NCI-H1092 (cell line): ENCODE measurements around the gene LMO2.
"Not testable (repeated sequence)": the region's sequence is repeated elsewhere in the genome, so short reads cannot be mapped to it uniquely, and the experiment has no call there.

Experiments used
- DNase-seq: peaks from one replicate; lab custom pipeline; 2025; lab: John Stamatoyannopoulos, UW

The LMO2 gene

DNA sequence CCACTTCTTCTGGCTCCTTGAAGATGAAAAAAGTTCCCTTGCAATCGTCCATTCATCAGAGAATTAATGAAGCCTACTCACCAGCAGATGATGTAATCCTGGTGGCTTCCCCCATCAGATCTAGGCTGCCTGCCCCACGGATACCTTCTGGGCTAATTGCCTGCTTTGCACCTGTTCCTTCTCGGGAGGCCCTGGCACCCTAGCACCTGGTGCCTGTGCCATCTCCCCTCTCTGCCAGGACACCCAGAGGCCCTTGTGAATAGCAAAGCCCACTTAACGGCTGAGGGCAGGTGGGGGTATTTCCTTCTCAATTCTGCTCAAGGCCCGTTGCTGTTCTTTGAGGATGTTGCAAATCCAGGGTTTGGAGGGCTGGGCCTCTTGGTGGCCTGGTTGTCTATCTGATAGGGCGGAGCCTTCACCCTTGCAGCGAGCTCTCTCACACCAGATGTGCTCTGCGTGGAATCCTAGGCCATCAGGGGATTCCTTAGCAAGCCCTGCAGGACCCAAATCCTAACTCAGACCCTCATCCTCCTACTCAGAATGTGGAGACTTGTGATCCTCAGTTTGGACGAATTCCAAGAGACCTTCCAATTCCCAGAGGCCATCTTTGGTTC, at the start of gene LMO2:
TSS of gene LMO2 (minus strand) at position 363 of the 614 bp plus-strand sequence. CDS start 22,360 bp downstream, outside the sequence.
- peak; percentile 56 for DNase-seq

DNA sequence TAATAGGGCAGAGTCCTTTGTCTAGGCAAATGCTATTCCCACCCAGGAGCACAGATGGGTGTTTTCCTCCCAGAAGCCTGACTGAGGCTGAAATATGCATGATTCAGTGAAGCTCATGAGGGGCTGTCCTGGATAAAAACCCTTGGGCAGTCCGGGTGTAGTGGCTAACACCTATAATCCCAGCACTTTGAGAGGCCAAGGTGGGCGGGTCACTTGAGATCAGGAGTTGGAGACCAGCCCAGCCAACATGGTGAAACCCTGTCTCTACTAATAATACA, 48.6 kb upstream of the LMO2 start:
- DNase-seq = no peak

DNA sequence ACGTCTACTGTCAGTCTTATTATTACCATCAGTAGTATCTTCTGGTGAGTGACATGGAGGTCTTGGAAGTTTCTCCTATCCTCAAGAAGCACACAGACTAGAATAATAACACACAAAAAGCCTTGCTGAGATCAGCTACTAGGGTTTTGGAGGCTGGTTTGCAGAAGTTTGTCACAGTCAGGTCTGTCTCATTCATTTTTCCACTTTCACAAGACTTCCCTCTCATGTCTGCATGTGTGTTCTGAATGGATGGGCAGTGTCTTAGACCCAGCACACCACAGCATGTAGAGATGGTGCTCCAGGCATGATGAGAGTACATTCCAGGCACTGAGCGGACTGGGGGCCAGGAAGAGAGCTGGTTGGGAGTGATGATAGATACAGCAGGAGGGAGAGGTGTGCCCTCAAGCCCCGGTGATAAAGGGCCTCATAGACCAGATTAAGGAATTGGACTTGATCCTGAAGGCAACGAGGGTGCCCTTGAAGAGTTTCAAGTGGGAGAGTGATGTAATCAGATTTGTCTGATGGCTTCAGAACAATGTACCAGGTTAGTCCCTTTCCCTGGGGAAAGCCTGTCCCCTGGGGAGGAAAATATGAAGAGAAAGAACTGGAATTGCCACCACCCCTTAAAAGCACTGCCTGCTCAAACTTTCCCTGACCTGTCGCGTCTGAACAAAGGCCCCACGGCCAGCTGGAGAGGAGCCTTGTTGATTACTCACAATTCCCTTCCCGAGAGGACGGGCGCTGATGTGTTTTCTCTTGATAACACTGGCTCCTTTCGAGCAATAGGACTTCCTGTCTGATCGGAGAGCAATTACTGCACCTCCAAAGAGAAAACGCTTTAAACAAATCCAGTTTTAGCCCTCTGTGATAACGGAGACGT, 45.1 kb upstream of the LMO2 start:
- DNase-seq = no peak

DNA sequence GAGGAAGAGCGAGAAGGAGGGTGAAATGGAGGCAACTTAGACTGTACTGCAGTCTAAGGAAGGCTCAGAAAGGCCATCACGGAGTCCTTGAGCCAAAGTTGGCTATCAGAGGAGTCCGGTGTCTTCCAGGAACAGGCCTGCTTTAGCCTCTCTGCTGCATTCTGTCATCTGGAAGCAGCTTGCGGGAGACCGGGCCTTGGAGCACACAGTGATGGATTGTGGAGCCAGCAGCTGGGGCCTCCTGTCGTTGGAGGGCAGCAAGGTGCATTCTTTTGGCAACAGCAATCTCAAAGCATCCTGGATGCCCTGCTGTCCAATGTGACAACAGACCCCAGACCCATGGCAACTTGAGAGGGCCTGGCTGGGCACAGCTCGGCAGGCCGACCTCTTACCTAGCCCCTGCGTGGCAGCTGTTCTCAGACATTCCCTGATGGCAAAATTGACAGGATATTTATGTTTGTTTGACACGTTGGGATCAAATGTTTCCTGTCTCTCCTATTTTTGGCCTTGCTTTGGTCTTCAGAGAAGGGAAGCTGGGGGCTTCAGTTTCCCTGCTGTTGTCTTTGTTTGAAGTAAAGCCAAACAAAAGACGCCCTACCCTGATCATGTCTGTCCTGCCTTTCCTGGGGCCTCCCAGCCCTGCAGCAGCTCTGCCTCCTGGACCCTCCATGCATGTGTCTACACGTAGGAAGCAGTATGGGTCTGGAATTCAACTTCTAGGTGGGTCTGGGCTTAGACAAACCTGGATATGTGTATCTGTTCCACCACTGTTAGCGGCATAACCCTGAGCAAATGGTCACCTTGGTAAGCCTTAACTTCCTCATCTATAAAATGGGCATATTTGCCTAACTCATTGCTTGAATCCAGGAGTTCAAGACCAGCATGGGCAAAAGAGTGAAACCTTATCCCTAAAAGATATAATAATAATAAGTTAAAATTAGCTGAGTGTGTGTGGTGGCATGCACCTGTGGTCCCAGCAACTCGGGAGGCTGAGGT, 43.9 kb upstream of the LMO2 start:
- DNase-seq = no peak

DNA sequence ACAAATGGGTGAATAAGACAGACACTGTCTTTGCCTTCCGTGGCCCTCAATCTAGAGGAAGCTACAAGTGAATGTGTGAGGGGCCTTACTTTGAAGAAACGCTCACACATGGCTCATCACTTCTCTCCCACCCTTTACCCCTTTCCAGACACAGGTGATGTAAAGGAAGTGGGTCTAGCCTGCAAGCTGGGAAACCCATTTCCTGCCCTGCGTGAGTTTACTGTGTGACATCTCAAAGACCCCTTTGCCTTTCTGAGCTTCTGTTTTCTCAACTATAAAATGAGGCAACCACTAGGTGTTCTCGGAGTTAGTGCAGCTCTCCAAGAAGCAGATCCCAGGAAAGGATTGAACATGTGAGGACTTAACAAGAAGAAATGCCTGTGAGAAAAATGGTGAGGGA, 43.1 kb upstream of the LMO2 start:
- DNase-seq = no peak

DNA sequence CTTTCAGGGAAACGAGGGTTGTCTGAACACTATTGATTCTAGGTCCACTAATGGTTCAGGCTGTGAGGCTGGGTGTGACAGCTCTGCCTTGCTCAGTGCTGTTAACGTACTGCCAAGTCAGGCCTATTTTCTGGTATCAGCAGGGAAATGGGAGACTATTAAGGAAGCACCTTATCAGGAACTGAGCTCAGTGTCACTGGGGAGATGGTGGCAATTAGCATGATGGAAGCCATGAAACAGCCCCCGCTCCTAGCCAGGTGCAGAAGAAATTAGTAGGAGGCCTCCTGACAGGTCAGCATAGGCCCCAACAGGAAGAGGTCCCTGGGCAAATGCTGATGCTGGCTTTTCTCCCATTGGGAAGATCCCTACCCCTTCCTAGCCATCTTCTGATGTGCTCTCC, 42.6 kb upstream of the LMO2 start:
- no peak for DNase-seq

DNA sequence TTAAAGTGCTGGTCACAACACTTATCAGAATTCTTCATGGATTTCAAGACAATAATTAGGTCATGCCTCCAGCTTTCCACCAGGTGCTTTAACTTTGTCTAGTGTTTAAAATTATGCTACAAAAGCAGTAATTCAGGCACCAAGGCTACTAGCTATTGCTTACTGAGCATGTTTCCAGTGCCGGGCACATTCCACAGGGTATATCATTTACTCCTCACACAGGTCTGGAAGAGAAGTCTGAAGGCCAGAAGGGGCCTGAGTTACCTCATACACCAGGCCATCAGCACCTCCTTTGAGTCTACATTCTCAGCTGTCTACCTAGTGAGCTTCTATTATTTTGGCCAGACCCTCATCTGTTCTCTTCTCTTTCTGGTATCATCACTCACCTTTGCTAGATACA, 41.7 kb upstream of the LMO2 start:
- DNase-seq = no peak

DNA sequence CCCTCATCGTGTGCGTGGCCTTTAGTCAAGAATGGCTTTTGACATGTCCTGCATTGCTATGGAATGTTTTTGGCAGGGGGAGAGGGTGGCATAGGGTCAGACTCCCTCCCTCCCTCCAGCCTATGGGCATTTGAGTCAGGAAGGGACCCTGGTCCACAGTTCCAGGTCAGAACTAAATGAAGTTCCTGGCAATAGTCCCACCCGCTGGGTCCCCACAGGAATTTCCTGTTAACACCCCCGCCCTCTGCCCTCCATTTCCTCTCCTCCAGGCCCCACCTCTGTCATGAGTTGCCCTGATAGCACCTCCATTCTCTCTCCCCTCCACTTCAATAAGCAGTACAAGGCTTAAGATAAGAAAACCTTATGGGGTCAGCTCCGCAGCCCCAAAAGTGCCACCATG, 40.8 kb upstream of the LMO2 start:
- DNase-seq = no peak

DNA sequence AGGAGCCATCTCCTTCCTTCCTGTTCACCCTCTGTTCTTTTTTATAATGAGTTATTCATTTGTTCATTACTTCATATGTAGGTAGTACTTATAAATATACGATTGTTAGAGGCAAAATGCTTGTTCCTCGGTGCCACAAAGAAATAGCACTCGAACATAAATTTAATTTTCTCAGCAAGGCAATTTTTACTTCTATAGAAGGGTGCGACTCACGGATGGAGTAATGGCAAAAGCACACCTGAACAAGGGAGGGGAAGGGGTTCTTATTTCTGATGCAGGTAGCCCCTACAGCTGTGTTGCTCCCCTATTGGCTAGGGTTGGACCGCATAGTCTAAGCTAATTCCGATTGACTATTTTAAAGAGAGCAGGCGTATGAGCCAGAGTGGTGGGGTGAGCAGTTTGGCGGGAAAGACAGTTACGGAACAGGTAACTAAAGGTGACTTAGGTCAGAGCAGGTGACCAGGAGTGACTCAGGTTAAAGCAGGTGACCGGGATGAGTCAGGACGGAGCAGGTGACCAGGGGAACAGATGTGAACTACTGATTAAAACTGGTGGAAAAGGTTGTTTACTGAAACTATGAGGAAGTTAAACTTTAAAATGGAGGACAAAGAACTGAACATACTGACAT, 40.0 kb upstream of the LMO2 start:
- not testable (repeated sequence) for DNase-seq

DNA sequence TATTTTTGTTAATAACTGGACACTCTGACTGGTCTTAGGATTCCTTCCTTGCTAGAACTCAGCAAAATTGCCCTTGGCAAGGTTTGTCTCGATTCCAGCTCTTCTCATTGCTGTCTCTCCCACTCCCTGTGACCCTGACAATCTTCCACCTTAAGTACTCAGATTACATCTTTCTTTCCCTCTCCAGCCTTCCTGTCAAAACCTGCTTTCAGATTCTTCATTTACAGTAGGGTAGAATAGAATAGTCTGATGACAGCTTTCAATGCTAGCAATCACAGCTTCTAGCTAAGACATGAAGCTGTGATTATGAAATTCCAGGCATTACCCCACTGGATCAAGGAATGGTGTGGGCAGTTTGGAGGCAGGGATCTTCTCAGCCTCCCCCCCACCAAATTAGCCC, 39.2 kb upstream of the LMO2 start:
- no peak for DNase-seq

DNA sequence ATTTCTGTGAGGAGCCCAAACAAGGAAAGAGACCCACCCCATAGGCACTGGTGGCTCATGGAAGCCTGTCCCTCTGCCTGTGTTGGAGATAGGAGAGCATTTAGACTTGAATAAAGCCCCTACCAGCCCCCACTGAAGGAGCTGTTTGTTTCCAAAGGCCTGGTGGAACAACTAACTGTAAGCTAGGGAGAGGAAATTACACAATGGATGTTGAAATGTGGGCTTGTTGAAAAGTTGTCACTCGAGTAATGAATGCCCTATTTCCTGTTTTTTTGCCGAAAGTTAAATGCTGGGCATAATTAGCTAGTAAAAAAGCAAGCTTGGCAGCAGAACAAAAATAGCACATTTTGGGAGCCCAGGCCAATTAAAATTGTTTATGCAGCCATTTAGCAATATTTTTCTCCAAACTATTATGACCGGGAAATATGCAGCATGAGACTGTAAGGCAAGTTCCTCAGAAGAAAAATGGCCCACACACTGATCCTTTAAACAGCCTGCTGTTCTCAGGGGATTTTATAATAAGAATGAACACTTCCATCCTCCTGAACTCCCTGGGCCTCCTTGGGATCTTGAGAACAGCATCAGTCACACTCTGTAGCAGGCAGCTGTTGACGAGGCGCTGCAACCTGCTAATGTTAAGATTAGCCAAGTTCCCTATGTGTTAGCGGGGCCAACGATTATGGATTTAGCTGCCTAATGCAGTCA, 38.6 kb upstream of the LMO2 start:
- DNase-seq = no peak

DNA sequence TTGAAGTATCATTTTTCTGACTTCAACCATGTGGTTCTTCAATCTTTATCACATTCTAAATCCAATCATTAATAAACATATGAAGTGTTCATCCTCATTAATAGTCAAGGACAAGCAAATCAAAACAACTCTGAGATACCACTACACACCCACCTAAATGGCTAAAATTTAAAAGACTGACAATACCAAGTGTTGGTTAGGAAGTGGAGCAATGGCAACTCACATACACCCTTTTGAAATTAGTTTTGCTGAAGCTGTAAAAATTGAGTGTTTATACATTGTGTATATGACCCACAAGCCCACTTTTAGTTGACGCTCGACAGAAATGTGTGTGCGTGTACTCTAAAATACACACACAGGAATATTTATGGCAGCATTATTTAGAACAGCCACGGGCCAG, 36.7 kb upstream of the LMO2 start:
- DNase-seq = no peak

DNA sequence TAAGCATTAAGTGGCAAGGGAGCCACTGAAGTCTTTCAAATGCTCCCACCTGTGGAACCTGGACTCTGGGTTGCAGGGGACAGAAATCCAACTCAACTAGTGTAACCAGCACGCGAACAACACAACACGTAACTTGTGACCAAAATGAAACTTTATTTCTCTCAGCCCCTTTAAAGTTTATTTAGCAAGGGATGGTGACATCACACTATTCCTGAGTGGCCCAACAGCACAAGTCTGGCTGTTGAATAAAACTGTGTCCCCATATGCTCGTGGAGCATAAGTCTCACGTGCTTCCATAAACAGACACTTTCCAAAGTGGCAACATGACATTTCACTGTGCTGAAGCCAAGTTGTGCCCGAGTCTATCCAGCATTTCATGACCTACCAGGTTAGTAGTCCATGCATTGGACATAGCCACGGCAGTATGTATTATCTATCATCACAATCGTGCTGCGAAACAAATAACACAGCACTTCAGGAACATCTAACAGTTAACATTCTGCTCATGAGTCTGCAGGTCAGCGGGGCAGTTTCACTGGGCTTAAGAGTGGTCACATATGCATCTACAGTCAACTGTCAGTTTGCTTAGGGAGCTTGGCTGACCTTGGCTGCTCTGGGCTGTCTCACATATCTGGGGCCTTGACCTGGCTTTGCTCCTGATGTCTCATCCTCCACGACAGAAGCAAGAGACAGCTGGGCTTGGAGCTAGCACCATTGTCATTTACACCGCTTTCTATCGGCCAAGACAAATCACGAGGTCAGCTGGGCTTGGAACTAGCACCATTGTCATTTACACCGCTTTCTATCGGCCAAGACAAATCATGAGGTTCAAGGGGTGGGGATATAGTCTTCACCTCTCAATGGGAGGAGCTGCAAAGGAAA, 35.0 kb upstream of the LMO2 start:
- no peak for DNase-seq

DNA sequence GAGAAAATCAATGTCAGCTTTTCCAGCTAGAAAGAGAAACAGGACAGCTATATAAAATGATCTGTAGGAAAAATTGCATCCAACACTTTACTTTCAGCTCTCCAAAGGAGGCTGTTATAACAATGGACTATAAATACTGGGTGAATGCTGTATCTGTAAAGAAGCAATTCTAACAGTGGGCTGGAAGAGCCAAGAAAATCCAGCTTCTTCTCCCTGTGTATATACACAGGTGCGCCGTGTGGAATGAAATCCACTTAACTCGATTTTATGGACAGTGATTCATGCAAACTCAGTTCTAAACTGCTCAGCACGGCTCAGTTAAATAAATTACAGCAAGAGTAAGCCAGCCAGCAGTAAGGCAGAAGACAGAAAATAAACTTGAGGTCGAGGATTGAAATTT, 32.5 kb upstream of the LMO2 start:
- DNase-seq = no peak

DNA sequence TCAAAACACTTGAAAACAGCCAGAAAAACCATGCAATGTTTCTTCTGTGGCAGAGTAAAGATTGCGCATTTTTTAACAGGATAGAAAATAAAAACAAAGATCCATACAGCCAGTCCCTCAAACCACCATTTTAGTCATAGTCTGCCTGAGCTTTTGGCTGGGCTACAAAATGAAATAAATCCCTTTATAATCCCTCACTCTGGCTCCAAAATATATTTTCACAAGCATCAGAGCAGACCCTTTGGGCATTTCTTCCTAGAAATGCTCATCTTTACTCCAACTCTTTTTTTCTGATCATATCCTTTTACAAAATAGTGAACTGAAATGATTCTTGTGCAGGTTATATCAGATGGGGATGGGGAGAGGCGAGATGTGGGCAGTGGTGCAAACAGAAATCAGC, 31.8 kb upstream of the LMO2 start:
- no peak for DNase-seq

DNA sequence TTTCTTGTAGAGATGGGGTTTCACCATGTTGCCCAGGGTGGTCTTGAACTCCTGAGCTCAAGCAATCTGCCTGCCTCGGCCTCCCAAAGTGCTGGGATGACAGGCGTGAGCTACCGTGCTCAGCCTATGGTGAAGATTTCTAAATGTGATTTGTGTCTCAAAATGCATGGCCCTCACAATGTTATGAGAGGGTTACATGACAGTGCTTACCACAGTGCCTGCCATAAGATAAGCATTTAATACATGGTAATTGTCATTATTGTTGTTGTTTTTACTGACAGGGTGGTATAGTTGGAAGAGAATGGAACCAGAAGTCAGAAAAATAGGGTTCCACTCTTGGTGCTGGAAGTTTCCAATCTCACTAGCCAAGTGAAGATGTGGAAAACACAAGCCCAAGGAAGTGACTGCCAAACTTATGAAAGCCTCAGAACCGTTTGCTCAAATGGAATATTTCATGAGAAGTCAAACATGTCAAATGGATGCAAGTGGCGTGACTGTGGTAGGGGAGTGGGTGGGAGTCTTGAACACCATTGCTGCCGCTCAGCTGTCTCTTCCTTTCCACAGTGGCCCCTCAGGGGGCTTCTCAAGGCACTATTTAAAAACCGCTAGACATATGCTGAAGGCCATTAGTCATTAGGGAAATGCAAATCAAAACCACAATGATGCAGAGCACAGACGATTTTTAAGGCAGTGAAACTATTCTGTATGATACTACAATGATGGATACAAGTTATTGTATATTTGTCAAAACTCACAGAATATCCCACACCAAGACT, 29.1 kb upstream of the LMO2 start:
- DNase-seq = no peak

DNA sequence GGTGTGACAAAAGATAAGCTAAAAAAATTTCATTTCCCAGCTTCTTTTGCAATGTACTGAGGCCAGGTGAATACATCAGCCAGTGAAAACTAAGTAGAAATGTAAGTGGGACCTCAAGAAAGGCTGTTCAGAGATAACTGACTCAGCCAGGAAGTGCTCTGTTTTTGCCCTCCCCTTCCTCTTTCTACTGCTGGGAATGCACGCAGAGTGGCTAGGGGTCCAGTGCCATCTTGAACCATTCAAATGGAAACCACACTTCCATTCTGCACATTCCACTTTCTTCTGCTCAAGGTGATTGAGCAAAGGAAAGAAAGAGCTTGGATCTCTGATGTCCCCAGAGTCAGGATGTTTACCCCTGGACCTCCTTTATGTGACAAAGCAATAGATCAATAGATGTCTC, 27.8 kb upstream of the LMO2 start:
- DNase-seq = no peak

DNA sequence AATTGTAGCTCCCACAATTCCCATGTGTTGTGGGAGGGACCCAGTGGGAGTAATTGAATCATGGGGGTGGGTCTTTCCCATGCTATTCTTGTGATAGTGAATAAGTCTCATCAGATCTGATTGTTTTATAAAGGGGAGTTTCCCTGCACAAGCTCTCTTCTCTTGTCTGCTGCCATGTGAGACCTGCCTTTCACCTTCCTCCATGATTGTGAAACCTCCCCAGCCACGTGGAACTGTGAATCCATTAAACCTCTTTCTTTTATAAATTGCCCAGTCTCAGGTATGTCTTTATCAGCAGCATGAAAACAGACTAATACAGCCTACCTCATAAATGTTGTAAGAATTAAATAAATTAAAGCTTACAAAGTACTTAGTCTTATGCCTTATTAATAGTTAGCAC, 25.5 kb upstream of the LMO2 start:
- DNase-seq = not testable (repeated sequence)

DNA sequence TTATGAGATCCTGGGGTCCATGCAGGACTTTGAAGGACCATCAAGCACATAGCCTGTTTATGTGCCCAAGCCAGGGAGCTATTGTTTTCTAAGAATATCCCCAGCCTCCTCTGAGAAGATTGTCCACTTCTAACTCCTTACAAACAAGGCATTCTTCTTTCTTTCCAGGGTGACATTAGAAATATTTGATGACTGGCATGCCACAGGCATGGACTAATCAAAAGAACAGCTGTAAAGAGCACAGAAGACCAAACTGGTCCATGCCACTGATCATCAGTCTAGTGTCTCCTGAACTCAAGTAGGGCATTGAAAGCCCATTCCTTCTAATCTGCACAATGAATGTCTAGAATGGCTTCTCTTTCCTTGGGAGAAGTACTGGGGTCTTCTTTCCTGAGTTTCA, 24.9 kb upstream of the LMO2 start:
- no peak for DNase-seq

DNA sequence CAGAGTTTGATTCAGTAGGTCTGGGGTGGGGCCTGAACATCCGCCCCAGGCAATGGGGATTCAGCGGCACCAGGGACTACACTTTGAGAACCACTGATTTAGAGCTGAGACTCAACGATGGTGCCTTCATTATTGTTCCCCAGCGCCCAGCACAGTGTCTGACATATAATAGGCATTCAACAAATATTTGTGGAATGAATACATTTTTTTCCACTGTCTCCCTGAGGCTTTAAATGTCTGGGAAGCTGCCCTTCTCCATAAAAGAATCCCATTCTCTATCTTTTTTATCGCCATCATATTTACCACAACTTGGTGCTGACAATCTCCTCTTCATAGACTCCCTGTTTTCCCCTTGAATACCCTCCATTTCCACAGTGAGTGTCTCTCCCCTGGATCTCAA, 23.6 kb upstream of the LMO2 start:
- no peak for DNase-seq
